A673 (cell line): Measurements from ENCODE around the gene CYTH1.

Source experiments
- EZH2 ChIP-seq: fragments of 200-600 bp; sonication (generic); IDR thresholded peaks from 2 replicates; pipeline ENCODE4 v1.6.1; 2017; ENCODE audit warnings: borderline replicate concordance, low read depth, mild to moderate bottlenecking, mixed read lengths, antibody characterized with exemption, low read length; ENCODE audit not compliant: poor library complexity, severe bottlenecking
- TF ChIP-seq, protein P1 (sequence below): fragments of 300-800, 200-600 bp; sonication (generic); conservative IDR thresholded peaks from 2 replicates; pipeline ENCODE4 v1.5.1; 2017; ENCODE audit warnings: low read depth, mild to moderate bottlenecking, antibody characterized with exemption, low read length, moderate library complexity, mixed read lengths

DNA sequence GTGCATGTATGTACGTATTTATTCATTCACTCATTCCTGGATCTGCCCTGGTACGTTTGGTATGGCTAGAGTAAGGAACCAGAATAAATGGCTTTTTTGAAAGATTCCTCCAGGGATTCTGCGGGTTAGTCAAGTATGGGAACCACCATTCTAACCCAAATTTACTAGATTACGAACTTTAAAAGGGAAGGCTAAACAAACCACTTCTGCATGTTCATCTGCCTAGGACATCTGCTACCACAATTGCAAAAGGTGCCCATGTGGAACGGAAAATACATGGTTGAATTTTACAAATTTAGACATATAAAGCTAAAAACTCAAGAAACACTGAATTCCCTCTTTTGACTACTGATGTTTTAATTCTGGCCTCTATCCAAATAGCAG lies 22.1 kb downstream of the CYTH1 start:
- TF ChIP-seq, protein P1, sequence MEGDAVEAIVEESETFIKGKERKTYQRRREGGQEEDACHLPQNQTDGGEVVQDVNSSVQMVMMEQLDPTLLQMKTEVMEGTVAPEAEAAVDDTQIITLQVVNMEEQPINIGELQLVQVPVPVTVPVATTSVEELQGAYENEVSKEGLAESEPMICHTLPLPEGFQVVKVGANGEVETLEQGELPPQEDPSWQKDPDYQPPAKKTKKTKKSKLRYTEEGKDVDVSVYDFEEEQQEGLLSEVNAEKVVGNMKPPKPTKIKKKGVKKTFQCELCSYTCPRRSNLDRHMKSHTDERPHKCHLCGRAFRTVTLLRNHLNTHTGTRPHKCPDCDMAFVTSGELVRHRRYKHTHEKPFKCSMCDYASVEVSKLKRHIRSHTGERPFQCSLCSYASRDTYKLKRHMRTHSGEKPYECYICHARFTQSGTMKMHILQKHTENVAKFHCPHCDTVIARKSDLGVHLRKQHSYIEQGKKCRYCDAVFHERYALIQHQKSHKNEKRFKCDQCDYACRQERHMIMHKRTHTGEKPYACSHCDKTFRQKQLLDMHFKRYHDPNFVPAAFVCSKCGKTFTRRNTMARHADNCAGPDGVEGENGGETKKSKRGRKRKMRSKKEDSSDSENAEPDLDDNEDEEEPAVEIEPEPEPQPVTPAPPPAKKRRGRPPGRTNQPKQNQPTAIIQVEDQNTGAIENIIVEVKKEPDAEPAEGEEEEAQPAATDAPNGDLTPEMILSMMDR: no peak
- no peak for TF ChIP-seq EZH2
